H1 (cell line): ENCODE data around the gene CNGA4. TPM values are rescaled to one million over a fixed set of nuclear protein-coding genes. Genes with fewer than 3 reads are reported as not detected.

ENCODE experiments used
- EP300 ChIP-seq, 2 experiments: IDR thresholded peaks; 1 replicate in 1 of 2; 2 replicates in 1 of 2; pipeline ENCODE4 v1.6.1; 2011 to 2012; ENCODE audit warnings: low read depth in 2 of 2, low read length in 2 of 2, mild to moderate bottlenecking in 2 of 2, borderline replicate concordance in 1 of 2, inconsistent platforms in 1 of 2, moderate library complexity in 1 of 2
- POLR2A ChIP-seq, 2 experiments: IDR thresholded peaks; 1 replicate in 1 of 2; 2 replicates in 1 of 2; pipeline ENCODE4 v1.6.1; 2011; ENCODE audit warnings: low read depth in 2 of 2, low read length in 2 of 2, mild to moderate bottlenecking in 2 of 2; ENCODE audit errors: control extremely low read depth in 1 of 2
- SP1 ChIP-seq: IDR thresholded peaks from 2 replicates; pipeline ENCODE4 v1.6.1; 2011; ENCODE audit warnings: low read depth, low read length
- TBP ChIP-seq: IDR thresholded peaks from 2 replicates; pipeline ENCODE4 v1.6.1; 2011; ENCODE audit warnings: low read depth, low read length, improper control_type of control experiment
- polyA plus RNA-seq, 7 experiments: library from polyadenylated mRNA; depleted of rRNA in 3 of 7; stranded (reverse) in 5 of 7; unstranded in 2 of 7; fragments of >200 nt in 5 of 7; fragments of 200-250 nt in 2 of 7; gene quantifications; 1 replicate in 5 of 7; 2 replicates in 1 of 7; 4 replicates in 1 of 7; pipeline versions ENCODE4 v1.2.1 to v1.2.3, GENCODE V29; 2011 to 2013; ENCODE audit warnings: missing spikeins in 2 of 7, mixed read lengths in 2 of 7
- total RNA-seq: library from RNA; stranded (reverse); fragmentation: NEBNext Ultra II Directional; extraction: Animal tissue kit (Norgen Biotek cat#: 25700); gene quantifications from 2 replicates; pipeline ENCODE4 v1.2.1, GENCODE V29; 2021
- TF ChIP-seq, protein P1 (sequence below): fragments of 300-600 bp; sonication (generic); IDR thresholded peaks from 2 replicates; pipeline ENCODE4 v1.7.1; 2012; ENCODE audit warnings: low read length, moderate library complexity, mild to moderate bottlenecking, inconsistent platforms; ENCODE audit not compliant: insufficient replicate concordance
- TF ChIP-seq, protein P2 (sequence below), 3 experiments: IDR thresholded peaks; 1 replicate in 2 of 3; 2 replicates in 1 of 3; pipeline versions ENCODE4 v1.5.1 to v1.6.1; 2011; ENCODE audit warnings: low read length in 3 of 3, mild to moderate bottlenecking in 3 of 3, inconsistent platforms in 2 of 3, low read depth in 1 of 3, moderate library complexity in 1 of 3; ENCODE audit not compliant: insufficient read depth in 1 of 3; ENCODE audit errors: control extremely low read depth in 1 of 3
- TF ChIP-seq, protein P3 (sequence below): IDR thresholded peaks from 2 replicates; pipeline ENCODE4 v1.6.1; 2012; ENCODE audit warnings: inconsistent platforms

The CNGA4 gene
- total and polyA plus RNA-seq, 2 of the 8 experiments (the other 6 are each of a cell fraction or from before 2014, with no cell fraction given), result 0.29 TPM; not detected in 1

DNA sequence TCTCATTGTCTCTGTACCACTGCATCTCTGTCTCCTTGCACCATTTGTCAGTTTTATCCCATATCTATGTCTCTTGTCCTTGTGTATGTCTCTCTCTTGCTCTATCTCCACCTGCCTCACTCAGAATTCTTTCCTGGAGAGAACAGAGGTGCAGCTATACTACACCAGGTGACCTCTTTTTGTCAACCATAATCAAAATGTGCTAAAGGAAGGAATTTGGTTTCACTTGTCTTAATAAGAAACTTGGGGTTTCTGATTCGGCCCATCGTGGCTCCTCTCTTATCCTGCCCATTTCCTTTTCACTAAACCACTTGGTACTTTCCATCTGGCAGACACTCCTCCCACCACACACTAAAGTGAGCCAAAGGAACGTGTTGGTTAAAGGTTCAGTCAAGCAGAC, 35.6 kb upstream of the CNGA4 start (continued):
- TF ChIP-seq, protein P1, sequence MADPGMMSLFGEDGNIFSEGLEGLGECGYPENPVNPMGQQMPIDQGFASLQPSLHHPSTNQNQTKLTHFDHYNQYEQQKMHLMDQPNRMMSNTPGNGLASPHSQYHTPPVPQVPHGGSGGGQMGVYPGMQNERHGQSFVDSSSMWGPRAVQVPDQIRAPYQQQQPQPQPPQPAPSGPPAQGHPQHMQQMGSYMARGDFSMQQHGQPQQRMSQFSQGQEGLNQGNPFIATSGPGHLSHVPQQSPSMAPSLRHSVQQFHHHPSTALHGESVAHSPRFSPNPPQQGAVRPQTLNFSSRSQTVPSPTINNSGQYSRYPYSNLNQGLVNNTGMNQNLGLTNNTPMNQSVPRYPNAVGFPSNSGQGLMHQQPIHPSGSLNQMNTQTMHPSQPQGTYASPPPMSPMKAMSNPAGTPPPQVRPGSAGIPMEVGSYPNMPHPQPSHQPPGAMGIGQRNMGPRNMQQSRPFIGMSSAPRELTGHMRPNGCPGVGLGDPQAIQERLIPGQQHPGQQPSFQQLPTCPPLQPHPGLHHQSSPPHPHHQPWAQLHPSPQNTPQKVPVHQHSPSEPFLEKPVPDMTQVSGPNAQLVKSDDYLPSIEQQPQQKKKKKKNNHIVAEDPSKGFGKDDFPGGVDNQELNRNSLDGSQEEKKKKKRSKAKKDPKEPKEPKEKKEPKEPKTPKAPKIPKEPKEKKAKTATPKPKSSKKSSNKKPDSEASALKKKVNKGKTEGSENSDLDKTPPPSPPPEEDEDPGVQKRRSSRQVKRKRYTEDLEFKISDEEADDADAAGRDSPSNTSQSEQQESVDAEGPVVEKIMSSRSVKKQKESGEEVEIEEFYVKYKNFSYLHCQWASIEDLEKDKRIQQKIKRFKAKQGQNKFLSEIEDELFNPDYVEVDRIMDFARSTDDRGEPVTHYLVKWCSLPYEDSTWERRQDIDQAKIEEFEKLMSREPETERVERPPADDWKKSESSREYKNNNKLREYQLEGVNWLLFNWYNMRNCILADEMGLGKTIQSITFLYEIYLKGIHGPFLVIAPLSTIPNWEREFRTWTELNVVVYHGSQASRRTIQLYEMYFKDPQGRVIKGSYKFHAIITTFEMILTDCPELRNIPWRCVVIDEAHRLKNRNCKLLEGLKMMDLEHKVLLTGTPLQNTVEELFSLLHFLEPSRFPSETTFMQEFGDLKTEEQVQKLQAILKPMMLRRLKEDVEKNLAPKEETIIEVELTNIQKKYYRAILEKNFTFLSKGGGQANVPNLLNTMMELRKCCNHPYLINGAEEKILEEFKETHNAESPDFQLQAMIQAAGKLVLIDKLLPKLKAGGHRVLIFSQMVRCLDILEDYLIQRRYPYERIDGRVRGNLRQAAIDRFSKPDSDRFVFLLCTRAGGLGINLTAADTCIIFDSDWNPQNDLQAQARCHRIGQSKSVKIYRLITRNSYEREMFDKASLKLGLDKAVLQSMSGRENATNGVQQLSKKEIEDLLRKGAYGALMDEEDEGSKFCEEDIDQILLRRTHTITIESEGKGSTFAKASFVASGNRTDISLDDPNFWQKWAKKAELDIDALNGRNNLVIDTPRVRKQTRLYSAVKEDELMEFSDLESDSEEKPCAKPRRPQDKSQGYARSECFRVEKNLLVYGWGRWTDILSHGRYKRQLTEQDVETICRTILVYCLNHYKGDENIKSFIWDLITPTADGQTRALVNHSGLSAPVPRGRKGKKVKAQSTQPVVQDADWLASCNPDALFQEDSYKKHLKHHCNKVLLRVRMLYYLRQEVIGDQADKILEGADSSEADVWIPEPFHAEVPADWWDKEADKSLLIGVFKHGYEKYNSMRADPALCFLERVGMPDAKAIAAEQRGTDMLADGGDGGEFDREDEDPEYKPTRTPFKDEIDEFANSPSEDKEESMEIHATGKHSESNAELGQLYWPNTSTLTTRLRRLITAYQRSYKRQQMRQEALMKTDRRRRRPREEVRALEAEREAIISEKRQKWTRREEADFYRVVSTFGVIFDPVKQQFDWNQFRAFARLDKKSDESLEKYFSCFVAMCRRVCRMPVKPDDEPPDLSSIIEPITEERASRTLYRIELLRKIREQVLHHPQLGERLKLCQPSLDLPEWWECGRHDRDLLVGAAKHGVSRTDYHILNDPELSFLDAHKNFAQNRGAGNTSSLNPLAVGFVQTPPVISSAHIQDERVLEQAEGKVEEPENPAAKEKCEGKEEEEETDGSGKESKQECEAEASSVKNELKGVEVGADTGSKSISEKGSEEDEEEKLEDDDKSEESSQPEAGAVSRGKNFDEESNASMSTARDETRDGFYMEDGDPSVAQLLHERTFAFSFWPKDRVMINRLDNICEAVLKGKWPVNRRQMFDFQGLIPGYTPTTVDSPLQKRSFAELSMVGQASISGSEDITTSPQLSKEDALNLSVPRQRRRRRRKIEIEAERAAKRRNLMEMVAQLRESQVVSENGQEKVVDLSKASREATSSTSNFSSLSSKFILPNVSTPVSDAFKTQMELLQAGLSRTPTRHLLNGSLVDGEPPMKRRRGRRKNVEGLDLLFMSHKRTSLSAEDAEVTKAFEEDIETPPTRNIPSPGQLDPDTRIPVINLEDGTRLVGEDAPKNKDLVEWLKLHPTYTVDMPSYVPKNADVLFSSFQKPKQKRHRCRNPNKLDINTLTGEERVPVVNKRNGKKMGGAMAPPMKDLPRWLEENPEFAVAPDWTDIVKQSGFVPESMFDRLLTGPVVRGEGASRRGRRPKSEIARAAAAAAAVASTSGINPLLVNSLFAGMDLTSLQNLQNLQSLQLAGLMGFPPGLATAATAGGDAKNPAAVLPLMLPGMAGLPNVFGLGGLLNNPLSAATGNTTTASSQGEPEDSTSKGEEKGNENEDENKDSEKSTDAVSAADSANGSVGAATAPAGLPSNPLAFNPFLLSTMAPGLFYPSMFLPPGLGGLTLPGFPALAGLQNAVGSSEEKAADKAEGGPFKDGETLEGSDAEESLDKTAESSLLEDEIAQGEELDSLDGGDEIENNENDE, result no peak
- TF ChIP-seq POLR2A (IDR thresholded peaks at IDR 0.05; ENCODE audit: control extremely low read depth in 1 of 2, low read depth in 2 of 2, low read length in 2 of 2) (no peak), EP300 (IDR thresholded peaks at IDR 0.05; ENCODE audit: borderline replicate concordance in 1 of 2, low read depth in 2 of 2, low read length in 2 of 2) (no peak), TBP (no peak), SP1 (no peak)
- TF ChIP-seq, protein P2, sequence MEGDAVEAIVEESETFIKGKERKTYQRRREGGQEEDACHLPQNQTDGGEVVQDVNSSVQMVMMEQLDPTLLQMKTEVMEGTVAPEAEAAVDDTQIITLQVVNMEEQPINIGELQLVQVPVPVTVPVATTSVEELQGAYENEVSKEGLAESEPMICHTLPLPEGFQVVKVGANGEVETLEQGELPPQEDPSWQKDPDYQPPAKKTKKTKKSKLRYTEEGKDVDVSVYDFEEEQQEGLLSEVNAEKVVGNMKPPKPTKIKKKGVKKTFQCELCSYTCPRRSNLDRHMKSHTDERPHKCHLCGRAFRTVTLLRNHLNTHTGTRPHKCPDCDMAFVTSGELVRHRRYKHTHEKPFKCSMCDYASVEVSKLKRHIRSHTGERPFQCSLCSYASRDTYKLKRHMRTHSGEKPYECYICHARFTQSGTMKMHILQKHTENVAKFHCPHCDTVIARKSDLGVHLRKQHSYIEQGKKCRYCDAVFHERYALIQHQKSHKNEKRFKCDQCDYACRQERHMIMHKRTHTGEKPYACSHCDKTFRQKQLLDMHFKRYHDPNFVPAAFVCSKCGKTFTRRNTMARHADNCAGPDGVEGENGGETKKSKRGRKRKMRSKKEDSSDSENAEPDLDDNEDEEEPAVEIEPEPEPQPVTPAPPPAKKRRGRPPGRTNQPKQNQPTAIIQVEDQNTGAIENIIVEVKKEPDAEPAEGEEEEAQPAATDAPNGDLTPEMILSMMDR (IDR thresholded peaks at IDR 0.05; ENCODE audit: control extremely low read depth in 1 of 3, insufficient read depth in 1 of 3, low read depth in 1 of 3, low read length in 3 of 3), result no peak
- TF ChIP-seq, protein P3, sequence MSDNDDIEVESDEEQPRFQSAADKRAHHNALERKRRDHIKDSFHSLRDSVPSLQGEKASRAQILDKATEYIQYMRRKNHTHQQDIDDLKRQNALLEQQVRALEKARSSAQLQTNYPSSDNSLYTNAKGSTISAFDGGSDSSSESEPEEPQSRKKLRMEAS, result no peak
